Activated CD4-positive, alpha-beta memory T cell treated with anti-CD3 and anti-CD28 coated beads, Interleukin-2, amount 10 ng/mL, durations not matched to agents 7 days and 5 days (primary cell): ENCODE data around the gene S1PR4. TPM values are rescaled to one million over a fixed set of nuclear protein-coding genes. Genes with fewer than 3 reads are reported as not detected.
"Not testable (repeated sequence)": the region's sequence is repeated elsewhere in the genome, so short reads cannot be mapped to it uniquely, and the experiment has no call there.

Experiments
- CTCF ChIA-PET: fragments of 350-600 bp; sonication (Branson Sonifier 250); formaldehyde crosslinking; loops from one replicate; lab custom pipeline; 2021; ENCODE audit warnings: antibody characterized with exemption, inconsistent platforms; lab: Charles Lee
- POLR2A ChIA-PET: fragments of 350-600 bp; sonication (Branson Sonifier 250); formaldehyde crosslinking; loops from one replicate; lab custom pipeline; 2021; ENCODE audit warnings: antibody characterized with exemption; lab: Charles Lee
- DNase-seq: peaks from one replicate; pipeline ENCODE4 v3.0.0-alpha.2; 2020
- H3K27ac Mint-ChIP-seq: one replicate; pipeline ENCODE4 v1.8.0; 2021; ENCODE audit warnings: mild to moderate bottlenecking, mixed read lengths
- H3K27me3 Mint-ChIP-seq: one replicate; pipeline ENCODE4 v1.8.0; 2021; ENCODE audit warnings: mixed read lengths
- H3K36me3 Mint-ChIP-seq: one replicate; pipeline ENCODE4 v1.8.0; 2021; ENCODE audit warnings: low read depth, mixed read lengths
- H3K4me1 Mint-ChIP-seq: one replicate; pipeline ENCODE4 v1.8.0; 2021; ENCODE audit warnings: mixed read lengths
- H3K4me3 Mint-ChIP-seq: one replicate; pipeline ENCODE4 v1.8.0; 2021; ENCODE audit warnings: mild to moderate bottlenecking, mixed read lengths
- H3K9me3 Mint-ChIP-seq: one replicate; pipeline ENCODE4 v1.8.0; 2021; ENCODE audit warnings: mixed read lengths
- total RNA-seq, 2 experiments: library from RNA; stranded (reverse); gene quantifications; one replicate each; pipeline ENCODE4 v1.2.3, GENCODE V29; 2021

S1PR4 gene
- total RNA-seq, 2 experiments from 2014 or later, result 275 to 280 TPM

GRCh38 chr19:3206216-3206953, 27.8 kb downstream of the S1PR4 start:
- ChIA-PET POLR2A (no interaction called here), CTCF (no interaction called here)
- Mint-ChIP-seq H3K9me3 (no peaks in the 10 kb centered on the region), H3K27me3 (no peaks in the 10 kb centered on the region), H3K27ac (no peak overlapping the region), H3K36me3 (peaks cover 2% of the 10 kb centered on the region), H3K4me3 (no peak overlapping the region), H3K4me1 (peaks cover 2% of the 10 kb centered on the region)
- no peak for DNase-seq

- DNase-seq, result no peak
- no peaks in the 10 kb centered on the region for H3K9me3 Mint-ChIP-seq
- ChIA-PET CTCF (no interaction called here), POLR2A (no interaction called here)
- H3K4me3 Mint-ChIP-seq, result no peak overlapping the region
- H3K36me3 Mint-ChIP-seq, result peaks cover 2% of the 10 kb centered on the region
- H3K4me1 Mint-ChIP-seq, result peaks cover 2% of the 10 kb centered on the region
- no peaks in the 10 kb centered on the region for H3K27me3 Mint-ChIP-seq
- H3K27ac Mint-ChIP-seq, result no peak overlapping the region
These were observed 29.1 kb downstream of the S1PR4 start for GRCh38 chr19:3207461-3208242.

- no peak overlapping the region for H3K4me3 Mint-ChIP-seq
- ChIA-PET POLR2A (no interaction called here), CTCF (no interaction called here)
- H3K4me1 Mint-ChIP-seq, result peaks cover 2% of the 10 kb centered on the region
- no peak overlapping the region for H3K27ac Mint-ChIP-seq
- DNase-seq, result no peak
- peaks cover 2% of the 10 kb centered on the region for H3K36me3 Mint-ChIP-seq
- H3K9me3 Mint-ChIP-seq, result no peaks in the 10 kb centered on the region
- H3K27me3 Mint-ChIP-seq, result no peaks in the 10 kb centered on the region
These were observed 30.0 kb downstream of the S1PR4 start for GRCh38 chr19:3208317-3209207.

GRCh38 chr19:3210347-3211017, 31.9 kb downstream of the S1PR4 start:
- Mint-ChIP-seq H3K27ac (no peak overlapping the region), H3K4me3 (no peak overlapping the region), H3K27me3 (no peaks in the 10 kb centered on the region), H3K36me3 (peaks cover 2% of the 10 kb centered on the region), H3K4me1 (peaks cover 2% of the 10 kb centered on the region), H3K9me3 (no peaks in the 10 kb centered on the region)
- POLR2A ChIA-PET, result interaction anchor here (0.8 kb wide), 1 partner anchor 31 kb away, joined by 3 read pairs; no protein-coding TSS in a partner anchor
- DNase-seq, result peak; percentile 78
- CTCF ChIA-PET, result interaction anchor here (0.9 kb wide), 1 partner anchor 107 kb away, joined by 3 read pairs; no protein-coding TSS in a partner anchor

GRCh38 chr19:3211191-3211590, 32.6 kb downstream of the S1PR4 start:
- Mint-ChIP-seq H3K27me3 (no peaks in the 10 kb centered on the region), H3K4me3 (no peak overlapping the region), H3K4me1 (peaks cover 2% of the 10 kb centered on the region), H3K27ac (no peak overlapping the region), H3K9me3 (no peaks in the 10 kb centered on the region), H3K36me3 (peaks cover 2% of the 10 kb centered on the region)
- ChIA-PET POLR2A (no interaction called here), CTCF (interaction anchor here (0.6 to 0.9 kb wide), 2 partner anchors 108 to 249 kb away, joined by 3 read pairs; no protein-coding TSS in a partner anchor)
- no peak for DNase-seq

GRCh38 chr19:3213159-3213558, 34.6 kb downstream of the S1PR4 start:
- no peak for DNase-seq
- no peak overlapping the region for H3K4me3 Mint-ChIP-seq
- H3K27ac Mint-ChIP-seq, result no peak overlapping the region
- no peaks in the 10 kb centered on the region for H3K9me3 Mint-ChIP-seq
- H3K4me1 Mint-ChIP-seq, result peaks cover 2% of the 10 kb centered on the region
- ChIA-PET CTCF (no interaction called here), POLR2A (no interaction called here)
- no peaks in the 10 kb centered on the region for H3K36me3 Mint-ChIP-seq
- no peaks in the 10 kb centered on the region for H3K27me3 Mint-ChIP-seq

- Mint-ChIP-seq H3K27me3 (no peaks in the 10 kb centered on the region), H3K4me3 (no peak overlapping the region), H3K36me3 (no peaks in the 10 kb centered on the region), H3K9me3 (no peaks in the 10 kb centered on the region), H3K4me1 (no peaks in the 10 kb centered on the region), H3K27ac (no peak overlapping the region)
- CTCF ChIA-PET, result interaction anchor here (0.6 kb wide), 1 partner anchor 305 kb away, joined by 4 read pairs; no protein-coding TSS in a partner anchor
- POLR2A ChIA-PET, result no interaction called here
- DNase-seq, result no peak
These were observed 38.3 kb downstream of the S1PR4 start for GRCh38 chr19:3216874-3217273.

- no peak overlapping the region for H3K4me3 Mint-ChIP-seq
- no peaks in the 10 kb centered on the region for H3K9me3 Mint-ChIP-seq
- H3K4me1 Mint-ChIP-seq, result no peaks in the 10 kb centered on the region
- POLR2A ChIA-PET, result no interaction called here
- no peak for DNase-seq
- CTCF ChIA-PET, result interaction anchor here (0.5 kb wide), 1 partner anchor 1412 kb away, joined by 3 read pairs; no protein-coding TSS in a partner anchor
- H3K27me3 Mint-ChIP-seq, result peaks cover 7% of the 10 kb centered on the region
- no peak overlapping the region for H3K27ac Mint-ChIP-seq
- H3K36me3 Mint-ChIP-seq, result no peaks in the 10 kb centered on the region
These were observed 42.0 kb downstream of the S1PR4 start for GRCh38 chr19:3220576-3220975.

- H3K4me3 Mint-ChIP-seq, CTCF ChIA-PET, H3K9me3 Mint-ChIP-seq, H3K36me3 Mint-ChIP-seq, H3K4me1 Mint-ChIP-seq, DNase-seq, H3K27ac Mint-ChIP-seq, POLR2A ChIA-PET: not testable (repeated sequence)
- H3K27me3 Mint-ChIP-seq, result peaks cover 11% of the 10 kb centered on the region
These were observed 43.0 kb downstream of the S1PR4 start for GRCh38 chr19:3221576-3221975.

- no peaks in the 10 kb centered on the region for H3K36me3 Mint-ChIP-seq
- ChIA-PET POLR2A (no interaction called here), CTCF (no interaction called here)
These were observed 44.1 kb downstream of the S1PR4 start for GRCh38 chr19:3222709-3223108.

GRCh38 chr19:3224346-3225168, 46.0 kb downstream of the S1PR4 start, which contains the start of gene CELF5:
TSS of gene CELF5 (plus strand) at chr19:3224661. CDS start at chr19:3224740, 79 bp downstream.
- Mint-ChIP-seq H3K4me1 (no peaks in the 10 kb centered on the region), H3K4me3 (no peak within 1 kb of the TSS), H3K27me3 (peaks cover 27% of the 10 kb centered on the region), H3K36me3 (no peaks in the 10 kb centered on the region), H3K9me3 (no peaks in the 10 kb centered on the region), H3K27ac (no peak within 1 kb of the TSS)
- ChIA-PET POLR2A (no interaction called here), CTCF (interaction anchor here (1.1 kb wide), 1 partner anchor 10 kb away, joined by 3 read pairs; no protein-coding TSS in a partner anchor)
- peak; percentile 59 for DNase-seq

More at GRCh38 chr19:3222709-3223108, 44.1 kb downstream of the S1PR4 start:
- DNase-seq, result no peak
- no peak overlapping the region for H3K27ac Mint-ChIP-seq
- no peaks in the 10 kb centered on the region for H3K4me1 Mint-ChIP-seq
- no peaks in the 10 kb centered on the region for H3K9me3 Mint-ChIP-seq
- H3K27me3 Mint-ChIP-seq, result peaks cover 18% of the 10 kb centered on the region
- H3K4me3 Mint-ChIP-seq, result no peak overlapping the region
